Measurements from ENCODE around the gene THBS4. TPM values are rescaled to one million over a fixed set of nuclear protein-coding genes. Genes with fewer than 3 reads are reported as not detected.
"Not testable (repeated sequence)": the region's sequence is repeated elsewhere in the genome, so short reads cannot be mapped to it uniquely, and the experiment has no call there.

Gene THBS4
- total RNA-seq, 4 donors from 2014 or later, result 8.3 to 78.7 (median 12.5) TPM

GRCh38 chr5:80083101-80083890, 48.1 kb downstream of the THBS4 start:
- no peak for DNase-seq (ENCODE audit: low spot score)
- peak; percentile 85 for ATAC-seq (ENCODE audit: low FRiP score)
- TF ChIP-seq CTCF (IDR thresholded peaks at IDR 0.05), result peak in 2 of 3 donors; percentile 36 to 46

- ATAC-seq (ENCODE audit: low FRiP score), result no peak
- DNase-seq (ENCODE audit: low spot score), result no peak
- no peak for TF ChIP-seq CTCF (IDR thresholded peaks at IDR 0.05)
Observed at GRCh38 chr5:80090884-80091166, 55.7 kb downstream of the THBS4 start.

GRCh38 chr5:80091792-80092192, 56.6 kb downstream of the THBS4 start:
- ATAC-seq (ENCODE audit: low FRiP score), result peak; percentile 56
- peak in 2 of 3 donors; percentile 5 to 76 for TF ChIP-seq CTCF (IDR thresholded peaks at IDR 0.05)
- DNase-seq (ENCODE audit: low spot score), result not testable (repeated sequence)

GRCh38 chr5:80092486-80093107, 57.4 kb downstream of the THBS4 start:
- no peak for TF ChIP-seq CTCF (IDR thresholded peaks at IDR 0.05)
- ATAC-seq (ENCODE audit: low FRiP score) (no peak), DNase-seq (ENCODE audit: low spot score) (no peak)

- no peak for TF ChIP-seq CTCF (IDR thresholded peaks at IDR 0.05)
- ATAC-seq (ENCODE audit: low FRiP score) (no peak), DNase-seq (ENCODE audit: low spot score) (no peak)
Observed at GRCh38 chr5:80093796-80094195, 58.6 kb downstream of the THBS4 start.

GRCh38 chr5:80094236-80094738, 59.1 kb downstream of the THBS4 start:
- no peak for TF ChIP-seq CTCF (IDR thresholded peaks at IDR 0.05)
- no peak for ATAC-seq (ENCODE audit: low FRiP score)
- DNase-seq (ENCODE audit: low spot score), result no peak

GRCh38 chr5:80097451-80097850, 62.3 kb downstream of the THBS4 start:
- no peak for DNase-seq (ENCODE audit: low spot score)
- no peak for TF ChIP-seq CTCF (IDR thresholded peaks at IDR 0.05)
- no peak for ATAC-seq (ENCODE audit: low FRiP score)

All from omental fat pad (tissue), 4 donors.